GM12865 (cell line): ENCODE measurements around the gene GNG3.

ENCODE experiments used
- DNase-seq: peaks from one replicate; pipeline ENCODE4 v3.0.0; 2010; ENCODE audit warnings: low read depth
- H3K4me3 ChIP-seq: 2 replicates; pipeline ENCODE4 v1.5.1; 2011; ENCODE audit warnings: mild to moderate bottlenecking, low read depth, low read length, control low read depth
- TF ChIP-seq, protein P1 (sequence below): IDR thresholded peaks from 2 replicates; pipeline ENCODE4 v1.5.1; 2011; ENCODE audit warnings: low read length, control low read depth, low read depth, inconsistent platforms; ENCODE audit not compliant: insufficient read depth; ENCODE audit errors: missing control alignments

Gene GNG3

DNA sequence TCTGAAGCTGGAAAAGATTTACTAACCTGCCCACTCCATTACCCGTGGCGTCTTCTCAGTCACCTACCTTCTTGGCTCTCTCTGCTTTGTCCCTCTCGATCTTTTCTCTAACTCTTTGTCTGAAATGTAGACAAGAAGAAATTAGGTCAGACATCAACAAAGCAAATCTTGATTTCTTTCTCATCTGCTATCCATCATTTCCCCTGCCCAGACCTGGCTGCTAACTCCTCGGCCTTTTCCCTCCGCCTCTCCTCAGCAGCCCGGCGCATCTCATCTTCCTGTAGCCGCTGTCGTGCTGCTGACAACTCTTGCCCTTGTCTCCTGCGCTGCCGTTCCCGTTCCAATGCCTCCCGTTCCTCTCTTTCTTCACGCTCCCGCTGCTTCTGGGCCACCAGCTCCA is 29.8 kb upstream of the GNG3 start:
- no peak for DNase-seq
- TF ChIP-seq, protein P1, sequence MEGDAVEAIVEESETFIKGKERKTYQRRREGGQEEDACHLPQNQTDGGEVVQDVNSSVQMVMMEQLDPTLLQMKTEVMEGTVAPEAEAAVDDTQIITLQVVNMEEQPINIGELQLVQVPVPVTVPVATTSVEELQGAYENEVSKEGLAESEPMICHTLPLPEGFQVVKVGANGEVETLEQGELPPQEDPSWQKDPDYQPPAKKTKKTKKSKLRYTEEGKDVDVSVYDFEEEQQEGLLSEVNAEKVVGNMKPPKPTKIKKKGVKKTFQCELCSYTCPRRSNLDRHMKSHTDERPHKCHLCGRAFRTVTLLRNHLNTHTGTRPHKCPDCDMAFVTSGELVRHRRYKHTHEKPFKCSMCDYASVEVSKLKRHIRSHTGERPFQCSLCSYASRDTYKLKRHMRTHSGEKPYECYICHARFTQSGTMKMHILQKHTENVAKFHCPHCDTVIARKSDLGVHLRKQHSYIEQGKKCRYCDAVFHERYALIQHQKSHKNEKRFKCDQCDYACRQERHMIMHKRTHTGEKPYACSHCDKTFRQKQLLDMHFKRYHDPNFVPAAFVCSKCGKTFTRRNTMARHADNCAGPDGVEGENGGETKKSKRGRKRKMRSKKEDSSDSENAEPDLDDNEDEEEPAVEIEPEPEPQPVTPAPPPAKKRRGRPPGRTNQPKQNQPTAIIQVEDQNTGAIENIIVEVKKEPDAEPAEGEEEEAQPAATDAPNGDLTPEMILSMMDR: no peak
- H3K4me3 ChIP-seq: peak overlapping the region; percentile 88

DNA sequence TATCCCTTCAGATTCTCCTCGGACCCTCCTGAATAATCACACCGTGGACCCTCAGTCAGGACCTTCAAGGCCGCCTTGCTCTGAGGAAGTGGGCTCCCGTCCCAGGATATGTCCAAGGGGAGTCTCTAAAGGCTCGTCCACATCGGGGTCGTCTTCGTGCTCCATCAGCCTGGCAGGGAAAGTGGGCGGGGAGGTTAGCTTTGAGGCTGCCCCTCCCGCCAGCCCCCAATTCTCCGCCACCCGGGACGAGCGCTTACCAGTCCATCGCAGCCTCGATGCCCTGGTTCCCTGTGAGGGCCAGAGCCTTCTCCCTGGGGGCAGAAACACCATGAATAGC is 29.1 kb upstream of the GNG3 start:
- TF ChIP-seq, protein P1: no peak
- H3K4me3 ChIP-seq: peak overlapping the region; percentile 88
- DNase-seq: no peak

DNA sequence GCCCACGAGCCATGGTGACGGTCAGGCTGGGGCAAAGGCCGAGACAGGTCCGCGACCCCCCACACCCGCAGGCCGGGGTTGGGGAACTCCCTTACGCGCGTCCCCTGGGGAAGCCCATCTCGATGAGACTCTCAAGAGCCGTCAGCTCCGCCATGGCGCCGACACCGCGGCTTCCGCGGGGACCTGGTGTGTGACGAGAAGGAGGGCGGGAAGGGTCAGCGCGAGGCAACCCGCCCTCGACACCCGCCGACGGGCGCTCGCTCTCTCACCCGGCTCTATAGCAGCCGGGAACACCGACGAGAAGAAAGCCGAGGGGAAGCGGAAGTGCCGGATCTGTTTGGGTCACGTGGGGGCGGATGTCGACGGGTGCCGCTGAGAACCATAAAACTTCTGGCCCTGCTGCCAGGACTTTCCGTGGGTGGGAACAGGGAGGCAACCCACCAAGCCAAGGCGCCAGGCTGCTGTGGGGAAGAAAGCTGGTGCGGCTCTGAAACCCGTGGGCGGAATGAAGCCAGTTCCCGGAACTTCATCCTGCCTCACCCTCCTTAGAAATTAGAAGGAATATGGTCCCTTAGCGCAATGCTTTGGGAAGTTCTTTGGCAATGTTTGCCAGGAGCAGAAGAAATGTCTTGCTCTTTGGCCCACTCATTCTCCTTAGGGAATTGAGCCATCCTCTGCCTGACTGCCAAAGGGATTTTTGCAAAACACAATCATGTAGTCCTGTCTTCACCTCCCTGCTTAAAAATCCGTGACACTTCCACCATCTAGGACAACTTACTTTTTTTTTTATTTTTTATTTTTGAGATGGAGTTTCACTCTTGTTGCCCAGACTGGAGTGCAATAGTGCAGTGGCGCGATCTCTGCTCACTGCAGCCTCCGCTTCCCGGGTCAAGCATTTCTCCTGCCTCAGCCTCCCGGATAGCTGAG is 28.4 kb upstream of the GNG3 start, which contains the start of gene UBXN1:
Gene UBXN1, minus strand, starts transcription at position 304 of the 927 bp plus-strand sequence. Its CDS starts 150 bp downstream, at position 154.
- H3K4me3 ChIP-seq: peak within 1 kb of the TSS; percentile 88
- TF ChIP-seq, protein P1: no peak
- peak; percentile 89 for DNase-seq

DNA sequence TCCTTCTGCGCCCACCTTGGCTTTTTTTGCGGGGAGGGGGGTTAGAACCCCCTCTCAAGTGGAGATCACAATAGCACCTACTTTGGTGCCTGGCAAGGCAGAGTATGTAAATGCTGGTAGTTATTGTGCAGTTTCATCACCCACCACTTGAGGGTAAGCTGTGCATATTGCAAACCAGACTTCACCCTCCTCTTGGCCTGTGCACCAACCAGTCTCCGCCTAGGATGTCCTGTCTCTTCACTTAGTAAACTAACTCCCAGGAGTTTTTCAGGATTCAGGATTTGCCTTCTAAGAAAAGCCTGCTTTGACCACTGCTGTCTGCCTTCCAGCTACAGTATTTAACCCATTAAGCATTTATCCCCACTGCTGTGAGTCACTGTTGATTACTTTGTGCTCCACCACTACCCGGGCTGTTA is 26.6 kb upstream of the GNG3 start:
- H3K4me3 ChIP-seq: no peak overlapping the region
- TF ChIP-seq, protein P1: peak; percentile 69
- peak; percentile 82 for DNase-seq

DNA sequence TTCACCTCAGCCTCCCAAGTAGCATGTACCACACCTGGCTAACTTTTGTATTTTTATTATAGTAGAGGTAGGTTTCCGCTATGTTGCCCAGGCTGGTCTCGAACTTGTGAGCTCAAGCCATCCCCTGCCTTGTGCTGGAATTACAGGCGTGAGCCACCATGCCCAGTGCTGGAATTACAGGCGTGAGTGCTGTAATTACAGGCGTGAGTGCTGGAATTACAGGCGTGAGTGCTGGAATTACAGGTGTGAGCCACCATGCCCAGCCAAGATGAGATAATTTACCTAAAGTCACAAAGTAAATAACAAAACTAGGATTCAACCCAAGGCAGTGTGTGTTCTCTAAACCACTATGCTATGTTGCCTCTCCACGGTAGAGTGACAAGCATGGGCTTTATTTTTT is 25.0 kb upstream of the GNG3 start:
- no peak for DNase-seq
- no peak overlapping the region for H3K4me3 ChIP-seq
- TF ChIP-seq, protein P1: no peak

DNA sequence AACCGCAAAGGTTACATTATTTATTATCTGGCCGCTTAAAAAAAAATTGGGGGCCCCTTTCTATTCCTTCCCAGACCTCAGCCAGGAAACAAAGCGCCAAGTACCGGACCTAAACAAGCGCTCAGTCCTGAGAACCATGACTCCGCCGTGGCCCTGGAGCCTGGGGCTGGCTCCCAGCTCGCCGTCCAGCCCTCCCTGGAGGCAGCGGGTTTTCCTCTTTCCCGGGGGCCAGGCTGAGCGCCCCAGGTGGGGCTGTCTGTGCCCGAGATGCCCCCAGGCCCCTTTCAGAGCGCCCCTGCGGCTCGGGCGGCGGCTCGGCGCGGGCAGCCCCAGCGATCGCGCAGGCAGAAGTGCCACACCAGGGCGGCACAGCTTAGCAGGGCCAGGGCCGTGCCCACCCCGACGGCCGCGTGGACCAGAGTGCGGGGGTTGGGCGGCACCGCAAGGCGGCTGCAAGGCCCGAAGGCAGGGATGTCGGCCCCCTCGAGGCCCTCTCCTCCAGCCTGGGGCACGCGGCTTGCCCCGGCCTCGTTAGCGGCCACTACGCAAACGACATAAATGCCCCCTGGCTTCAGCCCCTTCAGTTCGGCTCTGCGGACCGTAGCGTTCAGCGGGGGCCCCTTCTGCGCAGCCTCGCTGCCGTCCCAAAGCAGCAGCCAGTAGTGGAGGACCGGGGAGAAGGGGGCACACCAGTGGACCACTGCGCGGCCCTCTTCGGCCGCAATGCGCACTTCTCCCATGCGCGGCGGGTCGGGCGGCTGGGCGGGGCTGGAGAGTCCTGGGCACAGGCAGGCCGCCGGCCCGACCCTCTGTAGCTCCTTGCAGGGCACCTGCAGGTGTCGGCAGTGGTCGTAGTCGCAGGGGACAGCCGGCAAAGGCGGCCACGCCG is 19.7 kb upstream of the GNG3 start:
- no peak overlapping the region for H3K4me3 ChIP-seq
- no peak for DNase-seq
- TF ChIP-seq, protein P1: no peak
